GM12801 (cell line): ENCODE data around the gene TLE5.

Source experiments
- CTCF ChIP-seq: IDR thresholded peaks from one replicate; pipeline ENCODE4 v1.5.1; 2011; ENCODE audit warnings: control low read depth; ENCODE audit not compliant: insufficient read length; ENCODE audit errors: extremely low read depth

The TLE5 gene

GRCh38 chr19:3057275-3057714, 5.0 kb downstream of the TLE5 start:
- TF ChIP-seq CTCF: no peak

GRCh38 chr19:3056417-3057088, 5.7 kb downstream of the TLE5 start:
- no peak for TF ChIP-seq CTCF

GRCh38 chr19:3055741-3056416, 6.4 kb downstream of the TLE5 start:
- no peak for TF ChIP-seq CTCF

- no peak for TF ChIP-seq CTCF
Measured at GRCh38 chr19:3054972-3055740, 7.1 kb downstream of the TLE5 start.

- TF ChIP-seq CTCF: no peak
Measured at GRCh38 chr19:3054265-3054971, 7.9 kb downstream of the TLE5 start.

- TF ChIP-seq CTCF: no peak
Measured at GRCh38 chr19:3053780-3054179, 8.5 kb downstream of the TLE5 start.

- TF ChIP-seq CTCF: no peak
Measured at GRCh38 chr19:3053218-3053621, 9.1 kb downstream of the TLE5 start.
